Epithelial cell of esophagus (primary cell): ENCODE results near the gene LYST.

Source experiments
- DNase-seq: peaks from one replicate; pipeline ENCODE4 v3.0.0; 2010; ENCODE audit warnings: low read depth
- H3K4me3 ChIP-seq: 2 replicates; pipeline ENCODE4 v1.5.1; 2011; ENCODE audit warnings: mild to moderate bottlenecking, low read length, control low read depth
- TF ChIP-seq, protein P1 (sequence below): IDR thresholded peaks from 2 replicates; pipeline ENCODE4 v1.5.1; 2011; ENCODE audit warnings: low read depth, mild to moderate bottlenecking, low read length, control low read depth, inconsistent platforms; ENCODE audit not compliant: insufficient read depth; ENCODE audit errors: missing control alignments

The LYST gene

DNA sequence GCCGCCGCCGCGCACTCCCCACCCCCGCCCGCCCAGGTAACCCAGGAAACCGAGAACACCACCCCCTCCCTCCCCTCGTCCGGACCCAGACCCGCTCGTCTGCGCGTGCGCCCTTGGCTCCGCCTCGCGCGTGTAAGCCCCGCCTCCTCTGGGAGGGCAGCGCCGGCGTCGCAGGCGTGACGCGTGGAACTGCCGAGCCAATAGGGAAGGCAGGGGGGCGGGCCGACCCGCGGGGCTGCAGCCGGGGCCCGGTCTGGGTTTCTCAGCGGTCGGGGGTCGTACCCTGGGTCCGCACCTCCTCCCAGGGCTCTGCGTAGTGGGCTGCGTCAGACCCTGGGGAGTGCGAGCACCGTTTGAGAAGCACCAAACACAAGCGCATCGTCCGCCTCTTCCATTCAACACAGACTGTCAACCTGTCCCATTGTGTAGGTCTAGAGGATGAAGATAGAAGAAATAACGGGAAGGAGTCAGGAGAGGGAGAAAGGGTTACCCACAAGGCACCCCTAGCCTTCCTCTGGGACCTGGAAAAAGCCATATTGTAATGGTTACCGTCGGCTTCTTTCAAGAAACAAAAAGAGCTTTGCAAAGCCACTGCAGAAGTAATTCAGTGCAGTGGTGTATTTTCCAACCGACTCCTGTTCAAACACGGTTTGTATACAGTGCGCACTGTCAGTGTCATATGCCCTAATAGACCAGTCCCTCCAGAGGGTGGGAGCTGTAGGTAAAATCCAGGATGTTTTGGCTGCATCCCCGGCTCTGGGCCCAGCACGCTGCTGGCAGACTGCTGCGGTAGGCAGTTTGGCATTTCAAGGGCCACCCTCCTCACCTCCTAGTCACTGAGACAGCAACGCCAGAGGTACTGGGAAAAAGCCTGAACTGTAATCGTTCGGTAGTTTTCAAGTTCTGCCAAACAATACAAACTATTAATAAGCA is 473 bp upstream of the LYST start:
- TF ChIP-seq, protein P1, sequence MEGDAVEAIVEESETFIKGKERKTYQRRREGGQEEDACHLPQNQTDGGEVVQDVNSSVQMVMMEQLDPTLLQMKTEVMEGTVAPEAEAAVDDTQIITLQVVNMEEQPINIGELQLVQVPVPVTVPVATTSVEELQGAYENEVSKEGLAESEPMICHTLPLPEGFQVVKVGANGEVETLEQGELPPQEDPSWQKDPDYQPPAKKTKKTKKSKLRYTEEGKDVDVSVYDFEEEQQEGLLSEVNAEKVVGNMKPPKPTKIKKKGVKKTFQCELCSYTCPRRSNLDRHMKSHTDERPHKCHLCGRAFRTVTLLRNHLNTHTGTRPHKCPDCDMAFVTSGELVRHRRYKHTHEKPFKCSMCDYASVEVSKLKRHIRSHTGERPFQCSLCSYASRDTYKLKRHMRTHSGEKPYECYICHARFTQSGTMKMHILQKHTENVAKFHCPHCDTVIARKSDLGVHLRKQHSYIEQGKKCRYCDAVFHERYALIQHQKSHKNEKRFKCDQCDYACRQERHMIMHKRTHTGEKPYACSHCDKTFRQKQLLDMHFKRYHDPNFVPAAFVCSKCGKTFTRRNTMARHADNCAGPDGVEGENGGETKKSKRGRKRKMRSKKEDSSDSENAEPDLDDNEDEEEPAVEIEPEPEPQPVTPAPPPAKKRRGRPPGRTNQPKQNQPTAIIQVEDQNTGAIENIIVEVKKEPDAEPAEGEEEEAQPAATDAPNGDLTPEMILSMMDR, result no peak
- peak; percentile 95 for DNase-seq
- peak overlapping the region; percentile 72 for H3K4me3 ChIP-seq

DNA sequence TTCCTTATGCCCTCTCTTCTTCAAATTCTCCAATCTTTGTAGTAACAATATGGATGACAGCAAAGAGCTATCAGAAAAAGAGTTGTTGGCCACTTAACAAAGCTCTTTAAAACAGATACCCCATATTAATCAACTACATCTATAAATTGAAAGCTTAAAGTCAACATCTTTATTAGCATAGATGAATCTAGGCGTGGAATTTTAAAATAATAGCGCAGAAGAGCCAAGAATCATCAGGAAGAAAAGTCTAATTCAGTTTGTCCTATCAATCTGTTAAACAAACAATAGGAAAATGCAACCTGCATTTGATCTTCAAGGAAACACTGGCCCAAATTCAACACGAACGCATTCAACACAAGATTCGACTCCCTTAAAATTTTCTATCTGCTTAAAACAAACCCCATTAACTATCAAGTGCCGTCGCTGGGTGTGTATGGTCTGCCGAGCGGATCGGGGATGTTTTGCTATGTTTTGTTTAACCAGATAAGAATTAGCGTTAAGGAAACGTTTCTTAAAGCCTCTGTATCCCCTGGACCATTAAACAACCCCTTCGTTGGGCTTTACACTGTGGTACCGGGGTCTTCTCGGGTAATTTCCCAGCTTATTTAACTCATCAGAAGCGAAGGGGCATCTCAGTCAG is 1.0 kb downstream of the LYST start:
- DNase-seq, result peak; percentile 16
- TF ChIP-seq, protein P1, result no peak

DNA sequence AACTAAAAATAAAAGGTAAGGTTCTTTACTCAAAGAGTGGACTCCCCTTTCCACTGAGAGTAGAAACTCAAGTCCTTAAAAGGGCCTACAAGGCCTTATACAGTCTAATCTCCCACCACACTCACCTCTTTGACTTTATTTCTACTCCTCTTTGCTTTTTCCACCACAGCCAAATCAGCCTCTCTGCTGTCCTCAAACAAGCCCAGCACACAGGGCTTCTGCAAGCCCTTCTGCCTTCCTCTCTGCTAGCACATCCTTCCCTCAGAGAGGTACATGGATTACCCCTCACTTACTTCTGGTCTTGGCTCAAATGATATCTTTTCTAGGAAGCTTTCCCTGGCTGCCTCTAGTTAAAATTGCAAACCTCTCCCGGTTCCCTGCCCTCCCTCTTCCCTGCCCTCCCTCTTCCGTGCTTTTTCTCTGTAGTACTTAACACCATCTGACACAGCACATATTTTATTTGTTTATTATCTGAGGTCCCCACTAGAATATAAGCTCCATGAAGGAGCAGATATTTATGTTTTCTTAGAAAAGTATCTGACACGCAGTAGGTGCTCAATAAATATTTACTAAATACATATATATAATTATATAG is 1.7 kb downstream of the LYST start:
- peak overlapping the region; percentile 72 for H3K4me3 ChIP-seq
- DNase-seq, result no peak
- TF ChIP-seq, protein P1, result no peak

More for the DNA sequence above, 1.0 kb downstream of the LYST start:
- peak overlapping the region; percentile 72 for H3K4me3 ChIP-seq

DNA sequence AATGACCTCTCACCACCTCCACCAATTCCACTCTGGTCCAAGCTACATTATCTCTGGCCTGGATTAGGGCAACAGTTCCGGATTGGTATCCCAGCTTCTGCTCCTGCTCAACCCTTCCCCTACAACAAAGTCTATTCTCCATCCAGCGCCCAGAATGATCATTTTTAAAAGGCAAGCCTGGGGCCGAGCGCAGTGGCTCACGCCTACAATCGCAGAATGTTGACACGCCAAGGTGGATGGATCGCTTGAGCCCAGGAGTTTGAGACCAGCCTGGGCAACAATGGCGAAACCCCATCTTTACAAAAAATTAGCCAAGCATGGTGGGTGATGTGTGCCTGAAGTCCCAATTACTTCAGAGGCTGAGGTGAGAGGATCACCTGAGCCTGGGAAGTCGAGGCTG is 2.2 kb downstream of the LYST start:
- H3K4me3 ChIP-seq, result no peak overlapping the region
- TF ChIP-seq, protein P1, result no peak

DNA sequence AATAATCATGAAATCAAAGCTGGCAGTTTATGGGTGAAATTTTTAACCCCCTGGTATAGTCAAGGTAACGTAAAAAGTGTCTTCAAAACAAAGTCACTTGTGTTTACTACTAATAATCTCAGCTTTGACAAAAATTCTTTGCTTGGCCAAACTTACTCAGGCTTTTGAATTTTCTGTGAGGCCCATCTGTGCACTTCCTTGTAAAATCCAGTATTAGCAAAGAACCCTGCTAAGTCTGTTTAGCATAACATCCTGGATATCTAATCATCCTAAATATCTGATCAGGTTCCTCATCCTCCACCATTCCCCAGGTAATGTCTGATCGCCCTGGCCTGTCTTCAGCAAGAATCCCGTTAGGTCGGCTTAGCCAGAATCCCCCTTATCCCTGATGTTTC is 3.0 kb downstream of the LYST start:
- TF ChIP-seq, protein P1, result no peak
- H3K4me3 ChIP-seq, result no peak overlapping the region
- DNase-seq, result no peak

More for the DNA sequence above, 2.2 kb downstream of the LYST start:
- no peak for DNase-seq

DNA sequence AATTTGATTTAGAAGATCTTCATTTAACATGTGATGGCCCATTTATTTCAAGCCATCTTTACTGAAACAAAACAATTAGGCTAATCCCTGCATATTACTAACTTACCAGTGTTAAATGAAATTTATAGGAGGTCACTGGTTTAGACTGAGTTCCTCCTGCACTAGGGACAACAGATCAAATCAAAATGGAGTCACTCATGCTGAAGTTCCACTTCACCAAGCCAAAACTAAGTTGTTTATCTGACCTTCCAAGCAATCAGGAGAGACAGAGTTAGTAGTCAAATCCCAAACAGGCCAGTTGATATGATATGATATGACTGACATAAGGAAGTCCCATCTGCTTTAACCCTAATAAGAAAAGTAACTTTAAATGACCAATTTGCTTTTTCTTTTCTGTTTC is 4.8 kb downstream of the LYST start:
- no peak overlapping the region for H3K4me3 ChIP-seq
- DNase-seq, result no peak
- TF ChIP-seq, protein P1, result no peak
